Muscle layer of colon (tissue), 2 donors: ENCODE results near the gene CACNA2D3.

Source experiments
- H3K27ac ChIP-seq: one replicate; pipeline ENCODE4 v1.7.0; 2013; ENCODE audit warnings: low read depth, mild to moderate bottlenecking, low read length, moderate library complexity
- H3K27me3 ChIP-seq, 2 donors: one replicate each; pipeline ENCODE4 v1.7.0; 2013; ENCODE audit warnings: low read length in 2 of 2, mild to moderate bottlenecking in 2 of 2; ENCODE audit not compliant: insufficient read depth in 2 of 2, control insufficient read depth in 1 of 2
- H3K36me3 ChIP-seq: one replicate; pipeline ENCODE4 v1.7.0; 2013; ENCODE audit warnings: mild to moderate bottlenecking, low read length; ENCODE audit not compliant: insufficient read depth
- H3K4me1 ChIP-seq: one replicate; pipeline ENCODE4 v1.7.0; 2013; ENCODE audit warnings: mild to moderate bottlenecking, low read length; ENCODE audit not compliant: insufficient read depth
- H3K4me3 ChIP-seq, 2 donors: one replicate each; pipeline ENCODE4 v1.7.0; 2013; ENCODE audit warnings: low read length in 2 of 2, low read depth in 1 of 2, mild to moderate bottlenecking in 1 of 2, moderate library complexity in 1 of 2
- H3K9ac ChIP-seq: one replicate; pipeline ENCODE4 v1.7.0; 2013; ENCODE audit warnings: low read length
- H3K9me3 ChIP-seq: one replicate; pipeline ENCODE4 v1.7.0; 2013; ENCODE audit warnings: mild to moderate bottlenecking, low read length
- donor health status: abdominal sarcoma.
- donor health status: Adenocarcinoma of cecum.

Gene CACNA2D3

DNA sequence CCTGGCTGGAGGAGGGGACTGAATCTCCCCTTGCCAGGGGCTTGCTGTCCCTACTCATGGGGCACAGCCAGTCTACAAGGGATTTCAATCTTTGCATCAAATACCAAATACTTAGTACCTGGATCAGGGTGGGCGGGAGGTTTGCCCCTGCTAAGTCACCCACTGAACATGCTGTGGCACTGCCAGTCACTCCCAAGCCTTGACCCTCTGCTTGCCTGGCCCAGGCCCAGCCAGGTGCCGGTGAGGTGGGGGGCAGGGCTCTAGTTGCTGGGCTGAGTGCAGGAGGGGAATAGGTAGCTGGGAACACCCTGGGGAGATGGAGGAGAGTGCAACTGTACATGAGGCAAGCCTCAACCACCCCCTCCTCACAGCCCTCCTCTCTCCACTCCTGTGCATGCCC is 941.8 kb downstream of the CACNA2D3 start:
- Histone ChIP-seq H3K36me3 (no peaks in the 10 kb centered on the region), H3K4me1 (peaks cover 12% of the 10 kb centered on the region), H3K4me3 (no peak overlapping the region), H3K27me3 (no peaks in the 10 kb centered on the region), H3K9ac (no peak overlapping the region), H3K27ac (no peak overlapping the region), H3K9me3 (no peaks in the 10 kb centered on the region)

- Histone ChIP-seq H3K27me3 (no peaks in the 10 kb centered on the region), H3K4me3 (no peak overlapping the region), H3K4me1 (peaks cover 12% of the 10 kb centered on the region), H3K9me3 (no peaks in the 10 kb centered on the region), H3K36me3 (no peaks in the 10 kb centered on the region), H3K27ac (no peak overlapping the region), H3K9ac (no peak overlapping the region)
Observed at GRCh38 chr3:55065331-55065730, 943.0 kb downstream of the CACNA2D3 start.

DNA sequence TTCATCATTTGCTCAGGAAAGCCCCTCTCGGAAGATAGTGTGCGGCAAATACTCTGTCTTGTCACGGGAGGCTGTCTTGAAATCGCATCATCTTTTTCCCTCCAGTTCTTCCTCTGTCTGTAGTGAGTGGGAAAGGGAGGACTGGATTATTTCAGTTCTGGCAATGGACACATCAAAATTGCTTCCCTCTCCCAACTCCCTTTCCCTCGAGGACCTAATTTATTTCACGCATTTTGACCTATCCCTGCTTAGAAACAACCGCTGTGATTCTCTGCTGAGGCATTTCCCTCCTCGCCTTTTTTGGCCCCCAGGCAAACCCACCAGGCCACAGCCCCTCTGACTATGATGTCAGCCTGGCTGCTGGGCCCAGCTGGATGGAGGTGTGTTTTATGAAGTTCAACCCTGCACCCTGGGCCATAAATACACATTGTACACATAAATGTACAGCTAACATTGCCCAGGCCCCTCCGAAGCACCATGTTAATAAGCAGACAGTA is 944.2 kb downstream of the CACNA2D3 start:
- no peaks in the 10 kb centered on the region for H3K27me3 ChIP-seq
- no peak overlapping the region for H3K4me3 ChIP-seq
- H3K27ac ChIP-seq, result no peak overlapping the region
- H3K9ac ChIP-seq, result no peak overlapping the region
- no peaks in the 10 kb centered on the region for H3K36me3 ChIP-seq
- H3K9me3 ChIP-seq, result no peaks in the 10 kb centered on the region
- peaks cover 12% of the 10 kb centered on the region for H3K4me1 ChIP-seq

GRCh38 chr3:55069950-55070349 is 947.6 kb downstream of the CACNA2D3 start:
- Histone ChIP-seq H3K4me1 (peaks cover 12% of the 10 kb centered on the region), H3K36me3 (no peaks in the 10 kb centered on the region), H3K9ac (no peak overlapping the region), H3K4me3 (no peak overlapping the region), H3K27ac (no peak overlapping the region), H3K9me3 (no peaks in the 10 kb centered on the region), H3K27me3 (no peaks in the 10 kb centered on the region)

DNA sequence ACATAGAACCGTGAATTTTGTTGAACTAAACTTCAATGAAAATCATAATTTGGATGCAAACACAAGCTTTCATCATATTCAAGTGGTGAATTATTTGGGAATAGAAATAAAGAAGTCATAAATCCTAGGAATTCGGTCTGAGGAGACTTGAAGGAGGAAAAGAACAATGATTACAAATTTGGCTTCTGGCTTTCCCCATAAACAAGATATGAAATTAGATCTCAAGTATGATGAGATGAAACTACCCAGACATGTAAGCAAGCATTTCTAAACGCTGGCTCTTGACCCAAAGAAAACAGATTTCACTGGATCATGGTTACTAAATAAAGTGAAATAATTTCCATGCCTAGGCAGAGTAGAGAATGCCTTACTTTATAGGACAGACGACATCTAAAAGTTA is 952.4 kb downstream of the CACNA2D3 start:
- no peaks in the 10 kb centered on the region for H3K27me3 ChIP-seq
- no peak overlapping the region for H3K9ac ChIP-seq
- no peaks in the 10 kb centered on the region for H3K36me3 ChIP-seq
- no peaks in the 10 kb centered on the region for H3K4me1 ChIP-seq
- no peak overlapping the region for H3K27ac ChIP-seq
- no peak overlapping the region for H3K4me3 ChIP-seq
- no peaks in the 10 kb centered on the region for H3K9me3 ChIP-seq

DNA sequence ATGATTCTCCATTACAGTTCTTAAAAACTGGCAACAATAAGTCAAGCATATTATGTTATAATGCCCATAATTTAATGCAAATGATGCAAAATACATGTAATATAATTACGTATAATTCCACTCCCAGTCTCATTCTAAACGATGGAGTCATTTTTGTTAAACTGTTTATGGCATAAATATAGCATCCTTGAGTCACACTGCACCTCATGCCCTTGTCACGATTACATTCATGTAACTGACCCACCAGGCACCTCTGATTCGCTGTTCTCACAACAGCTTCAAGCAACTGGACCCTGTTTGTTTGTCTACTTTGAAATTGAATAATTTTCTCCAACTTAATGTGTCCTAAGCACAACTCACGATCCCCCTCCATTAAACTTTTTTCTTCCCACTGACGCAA is 953.5 kb downstream of the CACNA2D3 start:
- H3K4me1 ChIP-seq, result no peaks in the 10 kb centered on the region
- H3K9ac ChIP-seq, result no peak overlapping the region
- no peaks in the 10 kb centered on the region for H3K9me3 ChIP-seq
- no peaks in the 10 kb centered on the region for H3K27me3 ChIP-seq
- no peak overlapping the region for H3K4me3 ChIP-seq
- no peaks in the 10 kb centered on the region for H3K36me3 ChIP-seq
- no peak overlapping the region for H3K27ac ChIP-seq

GRCh38 chr3:55077726-55078125 is 955.4 kb downstream of the CACNA2D3 start:
- no peaks in the 10 kb centered on the region for H3K36me3 ChIP-seq
- no peak overlapping the region for H3K9ac ChIP-seq
- H3K27me3 ChIP-seq, result no peaks in the 10 kb centered on the region
- no peak overlapping the region for H3K4me3 ChIP-seq
- no peak overlapping the region for H3K27ac ChIP-seq
- no peaks in the 10 kb centered on the region for H3K4me1 ChIP-seq
- no peaks in the 10 kb centered on the region for H3K9me3 ChIP-seq

GRCh38 chr3:55078876-55079275 is 956.5 kb downstream of the CACNA2D3 start:
- Histone ChIP-seq H3K9ac (no peak overlapping the region), H3K4me1 (no peaks in the 10 kb centered on the region), H3K4me3 (no peak overlapping the region), H3K27ac (no peak overlapping the region), H3K9me3 (no peaks in the 10 kb centered on the region), H3K36me3 (no peaks in the 10 kb centered on the region), H3K27me3 (no peaks in the 10 kb centered on the region)

GRCh38 chr3:55085231-55085630 is 962.9 kb downstream of the CACNA2D3 start:
- Histone ChIP-seq H3K27ac (no peak overlapping the region), H3K9ac (no peak overlapping the region), H3K9me3 (no peaks in the 10 kb centered on the region)

DNA sequence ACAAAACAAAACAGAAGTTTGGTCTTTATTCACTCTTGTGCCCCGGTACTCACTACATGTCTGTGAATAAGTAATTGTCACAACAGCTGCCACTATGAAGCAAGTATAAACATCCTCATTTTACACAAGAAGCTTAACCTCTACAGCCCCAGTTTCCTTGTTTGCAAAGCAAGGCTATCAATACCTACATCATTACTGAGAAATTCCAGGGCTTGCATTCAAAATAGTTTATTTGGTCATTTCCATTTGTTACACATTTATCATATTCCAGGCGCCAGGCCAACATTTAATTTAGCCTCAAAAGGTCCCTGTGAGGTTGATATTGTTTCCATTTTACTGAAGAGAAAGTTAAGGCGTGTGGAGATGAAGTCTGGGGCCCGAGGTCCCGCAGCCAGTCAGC is 966.9 kb downstream of the CACNA2D3 start:
- no peaks in the 10 kb centered on the region for H3K36me3 ChIP-seq
- no peak overlapping the region for H3K27ac ChIP-seq
- no peak overlapping the region for H3K4me3 ChIP-seq
- no peaks in the 10 kb centered on the region for H3K27me3 ChIP-seq
- H3K4me1 ChIP-seq, result no peaks in the 10 kb centered on the region
- H3K9ac ChIP-seq, result no peak overlapping the region
- no peaks in the 10 kb centered on the region for H3K9me3 ChIP-seq

More at GRCh38 chr3:55085231-55085630, 962.9 kb downstream of the CACNA2D3 start:
- Histone ChIP-seq H3K27me3 (no peaks in the 10 kb centered on the region), H3K4me3 (no peak overlapping the region), H3K4me1 (no peaks in the 10 kb centered on the region), H3K36me3 (no peaks in the 10 kb centered on the region)

DNA sequence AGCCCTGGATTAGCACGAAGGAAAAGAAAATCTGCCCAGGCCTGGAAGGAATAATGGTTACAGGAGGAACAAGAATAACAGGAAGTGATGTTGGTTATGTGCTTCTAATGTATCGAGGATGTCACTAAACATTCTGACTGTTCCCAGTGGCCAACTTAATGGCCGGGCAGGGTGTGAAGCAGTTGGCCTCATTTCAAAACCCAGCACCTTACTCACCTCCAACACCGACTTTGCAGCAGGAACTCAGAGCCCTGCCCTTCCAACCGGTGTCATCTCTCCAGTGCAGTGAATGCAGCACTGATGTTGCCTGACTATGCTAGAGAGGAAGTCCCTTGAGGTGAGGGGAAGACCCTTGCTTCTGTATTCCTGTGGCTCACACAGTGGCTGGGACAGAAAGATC is 967.9 kb downstream of the CACNA2D3 start:
- no peak overlapping the region for H3K4me3 ChIP-seq
- no peaks in the 10 kb centered on the region for H3K36me3 ChIP-seq
- H3K27ac ChIP-seq, result no peak overlapping the region
- H3K9ac ChIP-seq, result no peak overlapping the region
- H3K9me3 ChIP-seq, result no peaks in the 10 kb centered on the region
- no peaks in the 10 kb centered on the region for H3K4me1 ChIP-seq
- no peaks in the 10 kb centered on the region for H3K27me3 ChIP-seq

GRCh38 chr3:55090746-55091145 is 968.4 kb downstream of the CACNA2D3 start:
- H3K27ac ChIP-seq, result no peak overlapping the region
- H3K4me3 ChIP-seq, result no peak overlapping the region
- no peak overlapping the region for H3K9ac ChIP-seq
- H3K9me3 ChIP-seq, result no peaks in the 10 kb centered on the region
- no peaks in the 10 kb centered on the region for H3K27me3 ChIP-seq
- H3K4me1 ChIP-seq, result no peaks in the 10 kb centered on the region
- no peaks in the 10 kb centered on the region for H3K36me3 ChIP-seq
